GM06990 (cell line): ENCODE data around the gene FCGR3A.

ENCODE experiments used
- DNase-seq: peaks from one replicate; pipeline ENCODE4 v3.0.0-alpha.2; 2011; ENCODE audit not compliant: insufficient read length; ENCODE audit errors: extremely low read depth
- H3K27me3 ChIP-seq: replicated peaks from 2 replicates; pipeline ENCODE4 v1.6.0; 2011; ENCODE audit warnings: low read length; ENCODE audit not compliant: control insufficient read depth, insufficient read depth
- H3K36me3 ChIP-seq: 2 replicates; pipeline ENCODE4 v1.5.1; 2011; ENCODE audit warnings: low read length; ENCODE audit not compliant: control insufficient read depth, insufficient read depth
- H3K4me3 ChIP-seq: replicated peaks from 2 replicates; pipeline ENCODE4 v1.5.1; 2011; ENCODE audit warnings: low read depth, mild to moderate bottlenecking, control low read depth, low read length
- CTCF ChIP-seq: IDR thresholded peaks from 2 replicates; pipeline ENCODE4 v1.5.1; 2011; ENCODE audit warnings: low read length, control low read depth, mild to moderate bottlenecking, inconsistent platforms; ENCODE audit not compliant: insufficient read depth, poor library complexity, severe bottlenecking

Gene FCGR3A

GRCh38 chr1:161499099-161500039 is 50.2 kb downstream of the FCGR3A start:
- Histone ChIP-seq H3K4me3 (no peak overlapping the region), H3K36me3 (no peaks in the 10 kb centered on the region), H3K27me3 (no peaks in the 10 kb centered on the region)
- no peak for TF ChIP-seq CTCF
- DNase-seq = no peak

- H3K36me3 ChIP-seq = no peaks in the 10 kb centered on the region
- TF ChIP-seq CTCF = no peak
- no peak overlapping the region for H3K4me3 ChIP-seq
- no peak for DNase-seq
- no peaks in the 10 kb centered on the region for H3K27me3 ChIP-seq
Observed at GRCh38 chr1:161498646-161499045, 51.0 kb downstream of the FCGR3A start.

- no peaks in the 10 kb centered on the region for H3K27me3 ChIP-seq
- no peaks in the 10 kb centered on the region for H3K36me3 ChIP-seq
- TF ChIP-seq CTCF = no peak
- H3K4me3 ChIP-seq = no peak overlapping the region
- no peak for DNase-seq
Observed at GRCh38 chr1:161497961-161498360, 51.7 kb downstream of the FCGR3A start.

GRCh38 chr1:161495490-161495889 is 54.1 kb downstream of the FCGR3A start:
- DNase-seq = no peak
- TF ChIP-seq CTCF = no peak

GRCh38 chr1:161494091-161494735 is 55.4 kb downstream of the FCGR3A start:
- H3K36me3 ChIP-seq = no peaks in the 10 kb centered on the region
- TF ChIP-seq CTCF = no peak
- H3K4me3 ChIP-seq = no peak overlapping the region
- no peaks in the 10 kb centered on the region for H3K27me3 ChIP-seq
- no peak for DNase-seq

More at GRCh38 chr1:161495490-161495889, 54.1 kb downstream of the FCGR3A start:
- H3K4me3 ChIP-seq = no peak overlapping the region
- no peaks in the 10 kb centered on the region for H3K27me3 ChIP-seq
- no peaks in the 10 kb centered on the region for H3K36me3 ChIP-seq
